A549 (cell line): Measurements from ENCODE around the gene HNF1B. TPM values are rescaled to one million over a fixed set of nuclear protein-coding genes. Genes with fewer than 3 reads are reported as not detected.

Experiments used
- ATAC-seq, 2 experiments: fragments of 200-7000 bp in 1 of 2; fragments of >200 bp in 1 of 2; cut with Nextera tagmentation in 1 of 2; cut with Tn5 transposase in 1 of 2; 3 replicates each; pipeline versions ENCODE4 v1.8.0 to v1.9.1; 2018 to 2020; ENCODE audit warnings: mild to moderate bottlenecking in 1 of 2, moderate library complexity in 1 of 2
- CTCF ChIA-PET: fragments of 300-600 bp; sonication (Branson Sonifier 250); formaldehyde crosslinking; extraction: SDS; loops from one replicate; lab custom pipeline; 2021; ENCODE audit warnings: antibody characterized with exemption, inconsistent platforms; lab: Yijun Ruan, JAX
- POLR2A ChIA-PET: fragments of 350-600 bp; formaldehyde crosslinking; extraction: SDS; loops from one replicate; lab custom pipeline; 2021; ENCODE audit warnings: antibody characterized with exemption, inconsistent platforms; lab: Yijun Ruan, JAX
- DNase-seq, 2 experiments: peaks; one replicate each; pipeline versions ENCODE4 v3.0.0 to v3.0.0-alpha.2; 2011 to 2016; ENCODE audit warnings: low read depth in 1 of 2, low spot score in 1 of 2
- FAIRE-seq: peaks from 2 replicates; lab custom pipeline; 2011; peaks lifted over from hg19 to GRCh38; lab: Jason Lieb, UNC
- H3K27ac ChIP-seq, 2 experiments: fragments of >200 bp; sonication (Bioruptor Twin); formaldehyde crosslinking; 3 replicates each; pipeline ENCODE4 v1.5.1; 2016 to 2017
- H3K4me1 ChIP-seq: fragments of >200 bp; sonication (Bioruptor Twin); formaldehyde crosslinking; 3 replicates; pipeline ENCODE4 v1.6.1; 2016
- H3K4me2 ChIP-seq: fragments of >200 bp; sonication (Bioruptor Twin); formaldehyde crosslinking; 3 replicates; pipeline ENCODE4 v1.6.1; 2016
- H3K4me3 ChIP-seq: fragments of >200 bp; sonication (Bioruptor Twin); formaldehyde crosslinking; 3 replicates; pipeline ENCODE4 v1.5.1; 2016
- H3K9me3 ChIP-seq: fragments of >200 bp; sonication (Bioruptor Twin); formaldehyde crosslinking; 3 replicates; pipeline ENCODE4 v1.6.1; 2016
- CBX8 ChIP-seq: fragments of 200-600 bp; sonication (generic); IDR thresholded peaks from 2 replicates; pipeline ENCODE4 v1.6.1; 2016
- CEBPB ChIP-seq, 2 experiments: fragments of >200 bp in 1 of 2; sonication (Bioruptor Twin) in 1 of 2; formaldehyde crosslinking in 1 of 2; IDR thresholded peaks; 2 replicates each; pipeline ENCODE4 v1.6.1; 2012 to 2016
- CHD2 ChIP-seq: fragments of 150-350 bp; IDR thresholded peaks from 2 replicates; pipeline ENCODE4 v1.6.1; 2014; ENCODE audit warnings: low read length; ENCODE audit not compliant: partially characterized antibody
- CHD4 ChIP-seq: fragments of 200-600 bp; sonication (generic); IDR thresholded peaks from 2 replicates; pipeline ENCODE4 v1.6.1; 2016; ENCODE audit warnings: antibody characterized with exemption, mild to moderate bottlenecking, borderline replicate concordance
- FOSB ChIP-seq: fragments of 250-450 bp; sonication (Bioruptor Pico); IDR thresholded peaks from 2 replicates; pipeline ENCODE4 v1.5.0; 2020; ENCODE audit warnings: mild to moderate bottlenecking, moderate library complexity
- FOSL2 ChIP-seq, 2 experiments: fragments of 450-650 bp in 1 of 2; fragments of >200 bp in 1 of 2; sonication (Bioruptor Twin) in 1 of 2; formaldehyde crosslinking; IDR thresholded peaks; 2 replicates each; pipeline versions ENCODE4 v1.5.0 to v1.6.1; 2016 to 2020; ENCODE audit warnings: mild to moderate bottlenecking in 1 of 2, moderate library complexity in 1 of 2
- GATA3 ChIP-seq: IDR thresholded peaks from 2 replicates; pipeline ENCODE4 v1.6.1; 2012; ENCODE audit warnings: borderline replicate concordance
- HEYL ChIP-seq: fragments of 250-450 bp; sonication (Bioruptor Pico); IDR thresholded peaks from 2 replicates; pipeline ENCODE4 v1.8.0; 2021; ENCODE audit warnings: mild to moderate bottlenecking, moderate library complexity
- JUNB ChIP-seq: fragments of >200 bp; sonication (Bioruptor Twin); formaldehyde crosslinking; IDR thresholded peaks from 2 replicates; pipeline ENCODE4 v1.6.1; 2016
- NFE2L2 ChIP-seq: fragments of 150-350 bp; conservative IDR thresholded peaks from 2 replicates; pipeline ENCODE4 v1.6.1; 2014; ENCODE audit warnings: low read length
- NPAS2 ChIP-seq: fragments of 250-450 bp; sonication (Bioruptor Pico); IDR thresholded peaks from 2 replicates; pipeline ENCODE4 v1.8.0; 2022; ENCODE audit warnings: mild to moderate bottlenecking, moderate library complexity, borderline replicate concordance
- POLR2A ChIP-seq: IDR thresholded peaks from 2 replicates; pipeline ENCODE4 v1.6.1; 2012; ENCODE audit warnings: mild to moderate bottlenecking, low read length
- POLR2AphosphoS2 ChIP-seq: conservative IDR thresholded peaks from 2 replicates; pipeline ENCODE4 v1.6.1; 2012; ENCODE audit warnings: low read length, improper control_type of control experiment, inconsistent platforms
- RAD21 ChIP-seq, 2 experiments: fragments of >200 bp in 1 of 2; sonication (Bioruptor Twin) in 1 of 2; formaldehyde crosslinking in 1 of 2; IDR thresholded peaks in 1 of 2; conservative IDR thresholded peaks in 1 of 2; 2 replicates in 1 of 2; 3 replicates in 1 of 2; pipeline ENCODE4 v1.6.1; 2012 to 2018; ENCODE audit warnings: inconsistent platforms in 1 of 2
- RCOR1 ChIP-seq: fragments of 150-350 bp; IDR thresholded peaks from 2 replicates; pipeline ENCODE4 v1.6.1; 2014; ENCODE audit warnings: antibody characterized with exemption, low read length, low read depth
- SMC3 ChIP-seq: fragments of >200 bp; sonication (Bioruptor Twin); formaldehyde crosslinking; IDR thresholded peaks from 3 replicates; pipeline ENCODE4 v1.6.1; 2018; ENCODE audit warnings: inconsistent platforms
- TP53 ChIP-seq: fragments of 250-450 bp; sonication (Bioruptor Pico); IDR thresholded peaks from 2 replicates; pipeline ENCODE4 v1.5.0; 2021; ENCODE audit warnings: mild to moderate bottlenecking, moderate library complexity
- ZFP36 ChIP-seq: fragments of 450-650 bp; IDR thresholded peaks from 2 replicates; pipeline ENCODE4 v1.6.1; 2014; ENCODE audit warnings: borderline replicate concordance; ENCODE audit not compliant: partially characterized antibody
- ZSCAN20 ChIP-seq: fragments of 250-450 bp; sonication (Bioruptor Pico); IDR thresholded peaks from 2 replicates; pipeline ENCODE4 v1.8.0; 2022; ENCODE audit warnings: mild to moderate bottlenecking, moderate library complexity
- WGBS: methylation state at CpG from one replicate; pipeline ENCODE4 v1.1.6; 2017; ENCODE audit errors: missing lambda C conversion rate; 5-methylcytosine and 5-hydroxymethylcytosine counted together
- polyA plus RNA-seq, 4 experiments: library from polyadenylated mRNA; depleted of rRNA in 3 of 4; stranded (reverse); fragments of >200 nt; fragmentation: RNase III in 1 of 4; extraction: RNeasy Plus Mini Kit Qiagen cat#74134 plus additional on column Dnase treatment in 1 of 4; gene quantifications; 2 replicates in 3 of 4; 3 replicates in 1 of 4; pipeline ENCODE4 v1.2.3, GENCODE V29; 2011 to 2017
- TF ChIP-seq, protein P1 (sequence below): fragments of 150-350 bp; IDR thresholded peaks from 2 replicates; pipeline ENCODE4 v1.6.1; 2014; ENCODE audit warnings: low read depth, mild to moderate bottlenecking, low read length
- TF ChIP-seq, protein P2 (sequence below): fragments of 250-450 bp; sonication (Bioruptor Pico); IDR thresholded peaks from 2 replicates; pipeline ENCODE4 v1.5.0; 2020; ENCODE audit warnings: low read depth, mild to moderate bottlenecking, moderate library complexity
- TF ChIP-seq, protein P3 (sequence below): IDR thresholded peaks from 2 replicates; pipeline ENCODE4 v1.6.1; 2012
- TF ChIP-seq, protein P4 (sequence below): fragments of 250-450 bp; sonication (Bioruptor Pico); IDR thresholded peaks from 2 replicates; pipeline ENCODE4 v1.5.0; 2021; ENCODE audit warnings: mild to moderate bottlenecking, moderate library complexity, borderline replicate concordance
- TF ChIP-seq, protein P5 (sequence below): IDR thresholded peaks from 2 replicates; pipeline ENCODE4 v1.6.1; 2012

The HNF1B gene
- polyA plus RNA-seq, 2 of the 4 experiments (the other 2 are of a cell fraction): 13.3 to 21.3 TPM

DNA sequence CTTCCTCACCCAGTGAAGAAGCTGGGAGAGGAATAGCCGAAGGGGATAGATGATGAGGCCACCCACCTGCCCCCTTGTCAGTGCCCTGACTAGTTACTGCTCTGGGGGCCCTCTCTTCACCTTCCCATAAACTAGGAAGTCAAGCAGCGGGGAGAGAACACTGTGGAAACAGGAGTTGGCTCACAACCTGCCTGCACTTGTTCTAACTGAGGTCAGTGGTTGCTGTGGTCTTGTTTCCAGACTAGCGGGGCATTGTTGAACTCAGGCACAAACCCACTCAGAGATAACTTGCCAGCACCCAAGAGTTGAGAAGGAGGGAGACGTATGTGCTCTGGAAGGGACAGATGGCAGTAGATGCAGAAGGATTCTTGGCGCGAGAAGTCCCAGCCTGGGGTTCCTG lies 53.1 kb downstream of the HNF1B start:
- TF ChIP-seq CEBPB (IDR thresholded peaks at IDR 0.05) (no peak), TP53 (CRISPR knock-in tag) (no peak), RCOR1 (no peak), POLR2AphosphoS2 (no peak), FOSL2 (IDR thresholded peaks at IDR 0.05) (no peak), FOSL2 (CRISPR knock-in tag; IDR thresholded peaks at IDR 0.05) (no peak), HEYL (CRISPR knock-in tag) (no peak)
- TF ChIP-seq, protein P1, sequence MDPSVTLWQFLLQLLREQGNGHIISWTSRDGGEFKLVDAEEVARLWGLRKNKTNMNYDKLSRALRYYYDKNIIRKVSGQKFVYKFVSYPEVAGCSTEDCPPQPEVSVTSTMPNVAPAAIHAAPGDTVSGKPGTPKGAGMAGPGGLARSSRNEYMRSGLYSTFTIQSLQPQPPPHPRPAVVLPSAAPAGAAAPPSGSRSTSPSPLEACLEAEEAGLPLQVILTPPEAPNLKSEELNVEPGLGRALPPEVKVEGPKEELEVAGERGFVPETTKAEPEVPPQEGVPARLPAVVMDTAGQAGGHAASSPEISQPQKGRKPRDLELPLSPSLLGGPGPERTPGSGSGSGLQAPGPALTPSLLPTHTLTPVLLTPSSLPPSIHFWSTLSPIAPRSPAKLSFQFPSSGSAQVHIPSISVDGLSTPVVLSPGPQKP: no peak
- TF ChIP-seq, protein P2, sequence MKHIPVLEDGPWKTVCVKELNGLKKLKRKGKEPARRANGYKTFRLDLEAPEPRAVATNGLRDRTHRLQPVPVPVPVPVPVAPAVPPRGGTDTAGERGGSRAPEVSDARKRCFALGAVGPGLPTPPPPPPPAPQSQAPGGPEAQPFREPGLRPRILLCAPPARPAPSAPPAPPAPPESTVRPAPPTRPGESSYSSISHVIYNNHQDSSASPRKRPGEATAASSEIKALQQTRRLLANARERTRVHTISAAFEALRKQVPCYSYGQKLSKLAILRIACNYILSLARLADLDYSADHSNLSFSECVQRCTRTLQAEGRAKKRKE (CRISPR knock-in tag): no peak
- Histone ChIP-seq H3K4me3 (no peak overlapping the region), H3K27ac (no peak overlapping the region), H3K9me3 (no peaks in the 10 kb centered on the region), H3K4me1 (no peaks in the 10 kb centered on the region), H3K4me2 (no peak overlapping the region)
- ChIA-PET POLR2A (no interaction called here), CTCF (interaction anchor here (3.3 kb wide), 1 partner anchor 10 kb away, joined by 19 read pairs; no protein-coding TSS in a partner anchor)
- FAIRE-seq: no peak
- DNase-seq: no peak
- 91% methylated on average over 6 of the region's 6 CpGs for WGBS
- ATAC-seq: no peak; a peak in 1 of 6 replicates

DNA sequence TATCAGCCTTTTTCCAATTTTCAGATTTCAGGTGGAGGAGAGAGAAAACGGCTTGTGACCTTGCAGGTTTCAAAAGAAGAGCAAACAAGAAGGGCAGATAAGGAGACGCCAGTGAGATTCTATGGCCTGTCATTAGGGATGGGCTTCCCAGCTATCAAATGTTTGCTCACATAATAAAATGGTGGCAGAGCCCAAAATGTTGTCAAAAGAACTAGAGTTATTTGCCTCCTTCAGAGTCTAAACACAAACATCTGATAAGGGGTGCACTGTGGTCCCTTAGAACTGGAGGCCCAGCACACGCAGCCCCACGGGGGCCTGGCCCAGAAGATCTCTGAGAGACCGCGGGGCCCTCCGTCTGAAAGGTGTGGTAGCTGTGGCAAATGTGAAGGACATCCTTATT lies 55.5 kb downstream of the HNF1B start:
- no peak overlapping the region for H3K27ac ChIP-seq
- no peak for DNase-seq
- H3K4me2 ChIP-seq: no peak overlapping the region
- CTCF ChIA-PET: interaction anchor here (1.0 to 3.3 kb wide), 11 partner anchors 10 to 127 kb away, joined by 3 to 19 read pairs (median 5); no protein-coding TSS in a partner anchor
- no peaks in the 10 kb centered on the region for H3K9me3 ChIP-seq
- WGBS: 90% methylated on average over 7 of the region's 7 CpGs
- TF ChIP-seq GATA3 (no peak), ZFP36 (no peak), NPAS2 (CRISPR knock-in tag) (no peak), NFE2L2 (no peak), HEYL (CRISPR knock-in tag) (no peak), POLR2A (no peak), SMC3 (no peak), FOSB (CRISPR knock-in tag) (no peak), CBX8 (no peak), ZSCAN20 (CRISPR knock-in tag) (no peak), CHD4 (no peak), CHD2 (no peak), TP53 (CRISPR knock-in tag) (no peak), POLR2AphosphoS2 (no peak), RAD21 (conservative IDR thresholded peaks at IDR 0.05 in 1 of 2, IDR thresholded peaks at IDR 0.05 in 1 of 2) (no peak), JUNB (no peak)
- TF ChIP-seq, protein P3, sequence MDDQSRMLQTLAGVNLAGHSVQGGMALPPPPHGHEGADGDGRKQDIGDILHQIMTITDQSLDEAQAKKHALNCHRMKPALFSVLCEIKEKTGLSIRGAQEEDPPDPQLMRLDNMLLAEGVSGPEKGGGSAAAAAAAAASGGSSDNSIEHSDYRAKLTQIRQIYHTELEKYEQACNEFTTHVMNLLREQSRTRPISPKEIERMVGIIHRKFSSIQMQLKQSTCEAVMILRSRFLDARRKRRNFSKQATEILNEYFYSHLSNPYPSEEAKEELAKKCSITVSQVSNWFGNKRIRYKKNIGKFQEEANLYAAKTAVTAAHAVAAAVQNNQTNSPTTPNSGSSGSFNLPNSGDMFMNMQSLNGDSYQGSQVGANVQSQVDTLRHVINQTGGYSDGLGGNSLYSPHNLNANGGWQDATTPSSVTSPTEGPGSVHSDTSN: no peak
- TF ChIP-seq, protein P4, sequence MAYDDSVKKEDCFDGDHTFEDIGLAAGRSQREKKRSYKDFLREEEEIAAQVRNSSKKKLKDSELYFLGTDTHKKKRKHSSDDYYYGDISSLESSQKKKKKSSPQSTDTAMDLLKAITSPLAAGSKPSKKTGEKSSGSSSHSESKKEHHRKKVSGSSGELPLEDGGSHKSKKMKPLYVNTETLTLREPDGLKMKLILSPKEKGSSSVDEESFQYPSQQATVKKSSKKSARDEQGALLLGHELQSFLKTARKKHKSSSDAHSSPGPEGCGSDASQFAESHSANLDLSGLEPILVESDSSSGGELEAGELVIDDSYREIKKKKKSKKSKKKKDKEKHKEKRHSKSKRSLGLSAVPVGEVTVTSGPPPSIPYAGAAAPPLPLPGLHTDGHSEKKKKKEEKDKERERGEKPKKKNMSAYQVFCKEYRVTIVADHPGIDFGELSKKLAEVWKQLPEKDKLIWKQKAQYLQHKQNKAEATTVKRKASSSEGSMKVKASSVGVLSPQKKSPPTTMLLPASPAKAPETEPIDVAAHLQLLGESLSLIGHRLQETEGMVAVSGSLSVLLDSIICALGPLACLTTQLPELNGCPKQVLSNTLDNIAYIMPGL (CRISPR knock-in tag): no peak
- TF ChIP-seq, protein P5, sequence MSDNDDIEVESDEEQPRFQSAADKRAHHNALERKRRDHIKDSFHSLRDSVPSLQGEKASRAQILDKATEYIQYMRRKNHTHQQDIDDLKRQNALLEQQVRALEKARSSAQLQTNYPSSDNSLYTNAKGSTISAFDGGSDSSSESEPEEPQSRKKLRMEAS: no peak
- TF ChIP-seq, all 56 proteins: peak for 0
- POLR2A ChIA-PET: no interaction called here
- H3K4me1 ChIP-seq: no peaks in the 10 kb centered on the region
- ATAC-seq (no peak), FAIRE-seq (no peak)
- no peak overlapping the region for H3K4me3 ChIP-seq
